ENCODE data around the gene STRIP1. TPM values are rescaled to one million over a fixed set of nuclear protein-coding genes. Genes with fewer than 3 reads are reported as not detected.

STRIP1 gene
- total RNA-seq, 1 donor from 2014 or later, result 77.3 TPM

DNA sequence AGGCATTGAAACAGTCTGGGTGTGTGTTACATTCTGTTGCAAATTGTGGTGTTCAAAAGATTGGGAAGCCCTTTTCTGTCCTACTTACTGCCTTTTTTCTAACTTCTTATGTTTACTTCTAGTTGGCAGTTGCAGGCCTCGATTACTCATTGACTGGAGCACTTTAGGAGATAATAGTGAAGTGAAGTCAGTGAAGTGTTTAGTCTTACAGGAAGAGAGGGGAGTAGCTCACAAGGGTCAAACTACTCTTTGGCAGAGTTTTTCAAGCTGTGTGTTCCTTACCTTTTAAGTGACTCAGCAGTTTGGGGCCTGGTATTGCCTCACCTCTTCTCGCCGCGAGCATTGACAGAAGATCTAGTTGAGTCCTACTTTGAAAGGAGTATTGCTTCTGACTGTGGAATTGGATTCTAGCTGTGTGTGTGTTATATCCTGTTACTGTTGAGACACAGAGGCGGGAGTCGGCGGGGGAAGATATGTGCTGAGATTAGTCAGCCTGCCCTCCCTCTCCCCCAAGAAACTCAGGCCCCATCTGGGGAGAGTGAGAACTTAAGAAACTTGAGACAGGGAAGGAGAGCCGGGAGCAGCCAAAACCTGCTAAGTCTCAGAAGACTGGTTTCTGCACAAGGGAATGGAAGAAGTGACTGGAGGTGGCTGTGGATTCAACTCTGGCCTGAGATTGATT, 30.5 kb upstream of the STRIP1 start:
- peaks cover 6% of the 10 kb centered on the region for H3K36me3 Mint-ChIP-seq (ENCODE audit: low read depth)
- ChIA-PET CTCF (interaction anchor here (1.0 to 1.3 kb wide), 3 partner anchors 8 to 26 kb away, joined by 4 to 5 read pairs (median 5); partner anchors contain the start of gene AHCYL1), POLR2A (no interaction called here)
- intact Hi-C loops (cut with micrococcal nuclease), result no loop called here
- TF ChIP-seq, protein P1, sequence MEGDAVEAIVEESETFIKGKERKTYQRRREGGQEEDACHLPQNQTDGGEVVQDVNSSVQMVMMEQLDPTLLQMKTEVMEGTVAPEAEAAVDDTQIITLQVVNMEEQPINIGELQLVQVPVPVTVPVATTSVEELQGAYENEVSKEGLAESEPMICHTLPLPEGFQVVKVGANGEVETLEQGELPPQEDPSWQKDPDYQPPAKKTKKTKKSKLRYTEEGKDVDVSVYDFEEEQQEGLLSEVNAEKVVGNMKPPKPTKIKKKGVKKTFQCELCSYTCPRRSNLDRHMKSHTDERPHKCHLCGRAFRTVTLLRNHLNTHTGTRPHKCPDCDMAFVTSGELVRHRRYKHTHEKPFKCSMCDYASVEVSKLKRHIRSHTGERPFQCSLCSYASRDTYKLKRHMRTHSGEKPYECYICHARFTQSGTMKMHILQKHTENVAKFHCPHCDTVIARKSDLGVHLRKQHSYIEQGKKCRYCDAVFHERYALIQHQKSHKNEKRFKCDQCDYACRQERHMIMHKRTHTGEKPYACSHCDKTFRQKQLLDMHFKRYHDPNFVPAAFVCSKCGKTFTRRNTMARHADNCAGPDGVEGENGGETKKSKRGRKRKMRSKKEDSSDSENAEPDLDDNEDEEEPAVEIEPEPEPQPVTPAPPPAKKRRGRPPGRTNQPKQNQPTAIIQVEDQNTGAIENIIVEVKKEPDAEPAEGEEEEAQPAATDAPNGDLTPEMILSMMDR (IDR thresholded peaks at IDR 0.05), result no peak
- H3K27ac Mint-ChIP-seq, result peak overlapping the region; percentile 51
- H3K4me3 Mint-ChIP-seq, result no peak overlapping the region
- ATAC-seq (ENCODE audit: low read depth), result peak; percentile 76
- no peaks in the 10 kb centered on the region for H3K27me3 Mint-ChIP-seq
- DNase-seq, result no peak
- no peaks in the 10 kb centered on the region for H3K9me3 Mint-ChIP-seq
- H3K4me1 Mint-ChIP-seq, result peaks cover 35% of the 10 kb centered on the region

GRCh38 chr1:110004583-110004982, 29.8 kb upstream of the STRIP1 start:
- CTCF ChIA-PET, result interaction anchor here (1.2 to 1.9 kb wide), 3 partner anchors 7 to 20 kb away, joined by 4 to 6 read pairs (median 5); partner anchors contain the start of gene AHCYL1
- ATAC-seq (ENCODE audit: low read depth), result no peak
- H3K27ac Mint-ChIP-seq, result no peak overlapping the region
- H3K27me3 Mint-ChIP-seq, result no peaks in the 10 kb centered on the region
- POLR2A ChIA-PET, result no interaction called here
- no peaks in the 10 kb centered on the region for H3K9me3 Mint-ChIP-seq
- H3K36me3 Mint-ChIP-seq (ENCODE audit: low read depth), result peaks cover 13% of the 10 kb centered on the region
- no peak overlapping the region for H3K4me3 Mint-ChIP-seq
- peaks cover 35% of the 10 kb centered on the region for H3K4me1 Mint-ChIP-seq
- TF ChIP-seq, protein P1 (IDR thresholded peaks at IDR 0.05), result no peak
- intact Hi-C loops (cut with micrococcal nuclease), result no loop called here
- DNase-seq, result no peak

DNA sequence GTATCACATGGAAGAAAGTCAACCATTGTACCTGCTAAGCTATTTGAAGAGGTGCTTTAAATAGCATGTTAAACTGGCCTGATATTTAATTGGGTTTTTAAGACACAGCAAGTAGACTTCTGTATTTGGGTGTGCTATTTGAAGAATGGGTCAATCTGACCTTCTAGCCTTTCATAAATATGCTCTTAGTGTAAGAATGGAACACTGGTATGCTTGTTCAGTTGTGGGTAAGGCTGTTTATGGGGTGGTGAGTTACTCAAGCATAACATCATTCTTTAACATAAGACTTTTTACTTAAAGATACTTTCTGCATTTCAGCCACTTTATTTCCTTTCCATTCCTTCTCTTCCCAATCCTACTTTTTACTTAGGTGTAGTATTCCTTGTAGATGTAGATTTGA, 28.5 kb upstream of the STRIP1 start:
- ChIA-PET POLR2A (no interaction called here), CTCF (interaction anchor here (0.7 to 1.9 kb wide), 3 partner anchors 21 to 366 kb away, joined by 3 to 6 read pairs (median 3); partner anchors contain the start of gene AHCYL1)
- Mint-ChIP-seq H3K4me1 (peaks cover 47% of the 10 kb centered on the region), H3K4me3 (no peak overlapping the region), H3K27me3 (no peaks in the 10 kb centered on the region), H3K9me3 (no peaks in the 10 kb centered on the region), H3K36me3 (ENCODE audit: low read depth) (peaks cover 21% of the 10 kb centered on the region), H3K27ac (no peak overlapping the region)
- intact Hi-C loops (cut with micrococcal nuclease), result no loop called here
- TF ChIP-seq, protein P1 (IDR thresholded peaks at IDR 0.05), result no peak
- DNase-seq (no peak), ATAC-seq (ENCODE audit: low read depth) (no peak)

DNA sequence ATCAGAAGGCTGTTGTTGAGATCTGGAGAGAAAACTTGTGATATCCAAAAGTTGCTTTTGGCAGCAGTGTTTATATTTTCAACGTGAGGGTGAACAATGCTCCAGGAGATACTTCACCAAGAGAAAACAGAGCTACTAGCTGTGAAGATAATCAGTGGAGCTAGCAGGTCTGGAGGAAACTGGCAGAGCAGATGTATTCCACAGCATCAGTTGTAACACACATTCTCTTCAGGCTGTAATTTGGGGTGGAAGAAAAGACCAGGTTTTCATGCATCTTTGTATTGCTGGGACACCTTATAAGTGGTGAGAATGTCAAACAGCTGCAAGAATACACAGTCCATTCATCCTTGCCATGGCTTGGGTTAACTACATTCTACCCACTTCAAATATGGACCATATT, 27.9 kb upstream of the STRIP1 start:
- no peak overlapping the region for H3K4me3 Mint-ChIP-seq
- CTCF ChIA-PET, result interaction anchor here (0.9 to 1.9 kb wide), 2 partner anchors 22 to 367 kb away, joined by 3 to 6 read pairs; partner anchors contain the start of gene AHCYL1
- peaks cover 26% of the 10 kb centered on the region for H3K36me3 Mint-ChIP-seq (ENCODE audit: low read depth)
- TF ChIP-seq, protein P1 (IDR thresholded peaks at IDR 0.05), result no peak
- intact Hi-C loops (cut with micrococcal nuclease), result no loop called here
- H3K27ac Mint-ChIP-seq, result no peak overlapping the region
- peaks cover 52% of the 10 kb centered on the region for H3K4me1 Mint-ChIP-seq
- H3K9me3 Mint-ChIP-seq, result no peaks in the 10 kb centered on the region
- ATAC-seq (ENCODE audit: low read depth) (no peak), DNase-seq (no peak)
- POLR2A ChIA-PET, result interaction anchor here (1.4 to 1.6 kb wide), 2 partner anchors 22 to 28 kb away, joined by 4 to 7 read pairs; partner anchors contain the start of genes AHCYL1 and STRIP1
- no peaks in the 10 kb centered on the region for H3K27me3 Mint-ChIP-seq

- H3K9me3 Mint-ChIP-seq, result no peaks in the 10 kb centered on the region
- H3K4me3 Mint-ChIP-seq, result no peak overlapping the region
- ATAC-seq (ENCODE audit: low read depth), result no peak
- POLR2A ChIA-PET, result interaction anchor here (1.4 to 1.6 kb wide), 2 partner anchors 23 to 28 kb away, joined by 4 to 7 read pairs; partner anchors contain the start of genes AHCYL1 and STRIP1
- H3K4me1 Mint-ChIP-seq, result peaks cover 60% of the 10 kb centered on the region
- H3K27ac Mint-ChIP-seq, result peak overlapping the region; percentile 18
- DNase-seq, result no peak
- H3K27me3 Mint-ChIP-seq, result no peaks in the 10 kb centered on the region
- TF ChIP-seq, protein P1 (IDR thresholded peaks at IDR 0.05), result no peak
- peaks cover 31% of the 10 kb centered on the region for H3K36me3 Mint-ChIP-seq (ENCODE audit: low read depth)
- intact Hi-C loops (cut with micrococcal nuclease), result no loop called here
- CTCF ChIA-PET, result interaction anchor here (0.9 to 1.1 kb wide), 2 partner anchors 22 to 367 kb away, joined by 3 read pairs; partner anchors contain the start of gene AHCYL1
Observed at GRCh38 chr1:110007046-110007830, 27.2 kb upstream of the STRIP1 start.

Measured in activated B cell treated with CpG ODN at 0.5 μM for 24 hours (primary cell).